GM19043 (cell line): ENCODE results near the gene RGS17.

ENCODE experiments used
- ATAC-seq: cut with Tn5 transposase; IDR thresholded peaks from one replicate; pipeline ENCODE4 v1.9.1; 2021; ENCODE audit warnings: low read depth; ENCODE audit not compliant: unreplicated experiment

RGS17 gene

DNA sequence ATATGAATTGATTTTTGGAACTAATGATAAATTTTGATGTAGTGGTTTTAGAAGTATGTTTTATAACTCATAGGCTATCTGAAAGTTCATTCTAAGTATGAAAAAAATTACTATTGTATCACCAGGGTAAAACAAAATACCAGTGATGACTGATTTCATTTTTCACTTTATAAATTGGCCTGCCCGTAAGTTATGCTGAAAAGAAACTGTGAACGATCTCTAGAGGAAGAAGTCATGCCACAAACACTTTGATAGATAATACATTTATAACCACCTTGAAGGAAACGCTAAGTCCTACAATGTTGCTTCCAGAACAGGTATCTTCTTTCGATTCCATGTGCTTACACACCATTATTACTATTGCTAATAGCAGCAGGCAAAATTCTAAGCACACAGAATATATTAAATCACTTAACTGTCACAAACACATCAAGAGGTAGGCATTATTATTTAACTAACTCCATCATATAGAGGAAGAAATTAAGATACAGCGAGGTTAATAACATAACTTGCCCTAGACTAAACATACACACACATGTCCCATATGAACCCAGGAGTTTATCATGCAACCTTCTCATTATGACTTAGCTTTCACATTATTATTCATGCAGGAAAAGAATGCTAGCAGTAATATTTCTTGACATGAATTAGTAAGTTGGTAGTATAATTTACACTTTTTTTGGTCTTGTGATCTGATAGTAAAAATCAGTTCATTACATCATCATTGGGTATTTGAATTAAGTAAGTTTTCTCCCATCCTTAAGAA lies 44.7 kb downstream of the RGS17 start:
- no peak for ATAC-seq

DNA sequence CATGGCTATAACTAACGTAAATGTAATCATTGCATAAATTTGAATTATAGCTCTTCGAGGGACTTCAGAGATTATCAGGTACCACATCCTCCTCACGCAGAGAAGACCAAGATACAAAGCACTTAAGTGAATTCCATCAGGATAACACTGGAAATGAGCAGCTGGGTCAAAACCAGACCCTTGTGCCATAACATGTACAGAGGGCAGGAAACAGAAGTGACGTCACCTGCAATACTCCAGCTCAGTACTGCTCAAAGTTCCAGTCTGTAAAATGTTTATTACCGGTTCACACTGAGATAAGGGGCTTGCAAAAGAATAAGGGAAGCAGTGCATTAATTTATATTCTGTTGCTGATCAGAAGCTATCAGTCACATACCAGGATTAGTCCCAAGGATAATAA lies 45.8 kb downstream of the RGS17 start:
- no peak for ATAC-seq

DNA sequence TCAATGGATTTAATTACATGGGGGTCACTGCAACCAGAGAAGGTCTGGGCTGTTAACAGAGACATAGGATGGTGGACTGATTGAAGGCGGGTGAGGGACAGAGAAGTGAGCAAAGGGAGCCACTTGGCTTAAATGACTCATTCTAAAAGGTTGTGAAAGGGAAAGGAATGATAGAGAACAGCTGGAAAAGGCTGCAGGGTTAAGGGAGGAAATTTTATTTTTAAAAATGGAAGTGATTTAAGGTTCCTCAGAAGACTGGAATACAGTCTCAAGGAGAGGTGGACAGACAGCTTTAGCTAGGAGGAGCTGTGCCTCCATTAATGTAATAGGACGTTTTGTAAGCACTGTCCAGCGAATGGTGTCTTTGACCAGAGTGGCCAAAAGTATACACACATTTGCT lies 46.7 kb downstream of the RGS17 start:
- ATAC-seq, result no peak

DNA sequence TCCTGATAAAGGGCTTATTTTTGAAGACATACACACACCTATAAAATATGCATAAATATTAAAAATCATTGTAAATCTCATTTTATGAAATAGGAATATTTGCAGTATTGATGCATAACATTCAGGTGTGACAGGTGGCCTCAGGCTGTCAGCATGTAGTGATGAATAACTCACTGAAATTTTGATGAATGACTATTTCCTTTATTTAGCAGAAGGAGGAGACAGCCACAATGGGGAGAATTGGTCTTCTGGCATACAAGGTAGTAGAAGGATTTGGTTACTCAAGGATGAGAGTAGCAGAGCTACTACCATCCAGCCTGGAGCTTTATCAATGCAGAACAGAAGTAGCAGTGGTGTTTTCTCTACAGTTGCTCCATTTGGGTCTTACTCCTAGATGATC lies 47.2 kb downstream of the RGS17 start:
- ATAC-seq, result no peak

DNA sequence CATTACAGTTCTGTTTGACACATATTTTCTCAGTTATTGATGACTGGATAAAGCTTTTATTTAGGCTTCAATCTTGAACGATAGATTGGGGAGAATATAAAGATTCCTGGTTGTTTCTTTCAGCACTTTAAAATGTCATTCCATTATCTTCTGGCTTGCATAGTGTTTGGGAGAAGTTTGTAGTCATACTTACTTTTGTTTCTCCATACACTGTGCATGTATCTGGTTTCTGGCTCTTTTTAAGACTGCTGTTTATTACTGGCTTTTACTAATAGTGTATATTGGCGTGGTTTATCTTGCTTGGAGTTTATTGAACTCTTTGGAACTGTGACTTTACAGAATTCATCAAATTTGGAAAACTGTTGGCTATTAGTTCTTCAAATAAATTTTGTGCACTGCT lies 49.2 kb downstream of the RGS17 start:
- ATAC-seq, result no peak

DNA sequence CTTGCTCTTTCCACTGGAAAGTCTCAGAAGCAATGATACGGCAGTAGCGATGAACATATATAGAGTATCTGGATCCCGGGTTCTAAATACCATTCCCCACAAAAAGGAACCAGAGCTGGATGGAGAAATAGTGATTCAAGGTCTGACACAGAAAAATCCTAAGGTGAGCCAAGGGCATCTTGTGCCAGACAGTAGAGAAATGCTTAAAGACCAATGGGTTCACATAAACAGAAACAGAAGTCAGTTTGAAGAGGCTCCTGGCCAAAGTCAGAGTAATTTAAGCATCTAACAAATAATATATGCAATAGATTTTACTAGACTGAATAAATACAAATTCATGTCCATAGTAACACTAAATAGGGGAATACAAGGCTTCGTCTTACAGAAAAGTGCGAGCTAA lies 54.7 kb downstream of the RGS17 start:
- ATAC-seq, result no peak

DNA sequence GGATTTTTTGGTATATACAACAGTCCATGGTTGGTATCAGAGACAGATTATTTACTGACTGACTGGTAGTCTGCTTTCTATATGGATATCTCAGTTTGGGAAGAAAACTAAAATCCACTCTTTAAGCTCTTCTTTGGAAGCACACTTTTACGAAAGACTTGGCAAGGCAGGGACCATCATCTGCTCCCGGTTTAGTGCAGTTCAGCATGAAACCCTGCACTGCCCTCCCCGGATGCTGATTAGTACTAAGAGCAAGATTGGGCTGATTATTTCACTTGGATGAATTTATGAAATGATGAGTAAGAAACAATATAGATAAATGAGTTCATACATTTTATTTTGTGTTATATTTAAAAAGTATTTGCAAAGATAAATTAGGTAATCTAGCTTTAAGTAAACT lies 56.3 kb downstream of the RGS17 start:
- ATAC-seq, result no peak

DNA sequence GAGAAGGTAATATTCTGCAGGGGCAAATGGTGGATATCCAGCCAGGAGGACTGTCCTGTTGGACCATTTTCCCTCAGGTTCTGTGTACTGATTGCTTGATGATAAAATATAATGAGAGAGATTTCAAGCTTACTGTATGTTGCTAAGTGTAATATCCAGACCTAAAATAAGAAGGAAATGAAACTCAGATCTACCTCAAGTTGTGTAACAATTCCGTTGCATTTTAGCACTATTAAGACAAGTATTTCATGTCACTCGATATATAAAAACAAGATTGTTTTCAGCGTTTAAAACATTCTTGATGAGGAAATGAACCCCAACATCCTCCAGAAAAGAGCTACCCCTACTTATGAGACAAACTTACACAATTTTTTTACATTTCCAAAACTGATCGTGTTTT lies 57.2 kb downstream of the RGS17 start:
- ATAC-seq, result no peak

DNA sequence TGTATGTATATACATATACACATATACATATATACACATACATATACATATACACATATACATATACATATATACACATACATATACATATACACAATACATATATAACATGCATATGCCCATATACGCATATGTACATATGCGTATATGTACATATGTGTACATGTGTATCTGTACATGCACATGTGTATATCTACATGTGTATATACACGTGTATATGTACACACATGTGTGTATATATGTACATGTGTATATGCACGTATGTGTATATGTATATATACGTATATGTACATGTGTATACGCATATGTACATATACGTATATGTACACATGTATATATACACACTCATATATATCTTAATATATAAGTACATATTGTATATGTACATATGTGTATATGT lies 60.3 kb downstream of the RGS17 start:
- ATAC-seq, result no peak

DNA sequence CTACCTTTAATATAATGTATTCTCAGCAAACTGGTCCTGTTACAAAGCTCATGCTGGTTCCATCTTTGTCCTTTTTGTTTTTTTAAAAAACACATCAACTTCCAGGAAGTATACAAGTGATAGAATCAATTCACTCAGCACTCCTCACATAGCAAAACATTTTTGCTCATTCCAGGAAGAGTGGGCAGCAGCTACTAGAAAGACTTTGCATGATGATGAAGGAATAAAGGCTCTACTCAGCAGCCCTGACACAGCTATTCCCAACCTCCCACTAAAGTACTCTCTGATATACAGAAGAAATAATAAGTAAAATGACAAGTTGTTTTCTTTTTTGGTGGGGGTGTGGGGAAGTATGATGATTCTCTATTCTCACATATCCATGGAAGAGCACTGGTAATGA lies 61.2 kb downstream of the RGS17 start:
- no peak for ATAC-seq

DNA sequence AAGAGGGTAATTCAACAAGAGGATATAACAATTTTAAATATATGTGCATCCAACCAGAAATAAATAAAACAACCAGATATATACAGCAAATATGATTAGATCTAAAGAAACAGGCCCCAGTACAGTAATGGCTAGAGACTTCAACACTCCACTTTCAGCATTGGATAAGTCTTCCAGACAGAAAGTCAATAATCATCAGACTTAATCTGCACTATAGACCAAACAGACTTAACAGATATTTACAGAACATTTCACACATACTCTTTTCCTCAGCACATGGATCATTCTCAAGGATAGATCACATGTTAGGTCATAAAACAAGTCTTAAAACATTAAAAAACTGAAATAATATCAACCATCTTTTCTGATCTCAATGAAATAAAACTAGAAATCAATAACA lies 65.9 kb downstream of the RGS17 start:
- ATAC-seq, result no peak

DNA sequence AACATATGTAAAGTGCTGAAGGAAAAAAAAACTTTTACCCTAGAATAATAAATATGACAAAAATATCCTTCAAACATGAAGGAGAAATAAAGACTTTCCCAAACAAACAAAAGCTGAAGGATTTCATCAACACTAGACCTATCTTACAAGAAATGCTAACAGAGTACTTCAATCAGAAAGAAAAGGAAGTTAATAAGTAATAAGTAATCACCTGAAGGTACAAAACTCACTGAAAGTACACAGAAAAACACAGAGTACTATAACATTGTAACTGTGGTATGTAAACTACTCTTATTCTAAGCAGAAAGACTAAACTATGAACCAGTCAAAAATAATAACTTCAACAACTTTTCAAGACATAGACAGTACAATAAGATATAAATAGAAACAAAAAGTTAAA lies 67.1 kb downstream of the RGS17 start:
- no peak for ATAC-seq

DNA sequence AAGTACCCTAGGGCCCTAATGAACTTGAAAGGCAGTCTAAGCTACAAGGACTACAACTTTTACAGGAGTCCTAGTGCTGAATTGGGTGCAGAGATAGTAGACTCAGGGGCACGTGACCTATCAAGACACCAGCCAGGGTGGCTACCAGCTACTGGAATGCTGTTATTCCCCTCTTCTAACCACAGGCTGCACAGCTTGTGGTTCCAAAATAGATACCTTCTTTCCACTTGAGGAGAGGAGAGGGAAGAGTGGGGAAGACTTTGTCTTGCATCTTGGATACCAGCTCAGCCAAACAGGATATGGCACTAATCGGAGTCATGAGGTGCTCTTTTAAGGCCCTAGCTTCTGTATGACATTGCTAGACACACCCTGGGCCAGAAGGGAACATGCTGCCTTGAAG lies 68.6 kb downstream of the RGS17 start:
- no peak for ATAC-seq

DNA sequence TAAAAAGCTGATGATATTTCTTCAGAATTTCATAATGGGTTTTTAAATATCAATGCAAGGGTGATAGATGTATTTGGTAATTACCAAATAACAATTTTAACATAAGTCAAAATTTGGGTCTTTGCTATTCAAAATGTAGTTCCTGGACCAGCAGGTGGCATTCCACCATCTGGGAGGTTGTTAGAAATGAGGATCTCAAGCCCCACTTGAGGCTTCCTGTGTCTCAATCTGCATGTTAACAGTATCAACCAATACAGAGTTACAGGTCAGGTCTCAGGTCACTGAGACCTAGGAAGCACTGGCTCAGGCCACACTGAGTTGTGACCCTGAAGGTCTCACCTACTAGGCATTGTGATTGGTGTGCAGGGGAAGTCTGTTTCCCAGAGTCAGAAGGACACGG lies 71.3 kb downstream of the RGS17 start:
- peak; percentile 62 for ATAC-seq

DNA sequence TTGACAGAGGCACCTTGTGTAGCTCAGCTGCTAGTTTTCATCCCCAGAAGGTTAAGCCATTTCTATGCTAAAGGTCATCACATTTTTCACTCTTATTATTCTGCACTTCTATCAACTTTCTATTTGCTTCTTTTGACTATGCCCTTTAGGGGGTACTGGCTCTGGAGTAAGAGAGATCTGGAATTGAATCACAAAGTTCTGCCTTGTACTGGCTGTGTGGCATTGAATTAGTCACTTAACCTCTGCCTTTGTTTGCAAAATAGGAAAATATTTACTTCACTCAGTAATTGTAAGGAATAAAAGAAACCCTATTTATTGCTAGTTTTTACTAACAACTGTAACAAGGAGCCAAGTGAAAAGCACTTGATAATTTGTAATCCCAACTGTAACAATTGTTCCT lies 71.8 kb downstream of the RGS17 start:
- no peak for ATAC-seq

DNA sequence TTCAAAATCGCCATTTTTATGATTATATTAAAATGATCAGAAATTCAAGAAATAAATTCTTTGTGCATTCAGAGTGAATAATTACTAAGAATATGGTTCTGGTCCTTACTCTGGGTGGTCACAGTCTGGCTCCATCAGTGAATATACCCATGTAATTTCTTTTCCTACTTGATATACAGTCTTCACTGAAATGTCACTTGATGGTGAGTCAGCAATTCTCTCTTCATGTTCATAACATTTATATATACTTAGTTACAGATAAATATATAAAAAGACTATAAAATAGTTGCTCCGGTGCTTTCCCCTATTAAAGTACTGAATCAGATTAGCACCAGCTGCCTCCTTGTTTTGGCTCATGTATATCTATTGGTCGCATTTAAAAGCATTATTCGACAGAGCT lies 72.2 kb downstream of the RGS17 start:
- no peak for ATAC-seq

DNA sequence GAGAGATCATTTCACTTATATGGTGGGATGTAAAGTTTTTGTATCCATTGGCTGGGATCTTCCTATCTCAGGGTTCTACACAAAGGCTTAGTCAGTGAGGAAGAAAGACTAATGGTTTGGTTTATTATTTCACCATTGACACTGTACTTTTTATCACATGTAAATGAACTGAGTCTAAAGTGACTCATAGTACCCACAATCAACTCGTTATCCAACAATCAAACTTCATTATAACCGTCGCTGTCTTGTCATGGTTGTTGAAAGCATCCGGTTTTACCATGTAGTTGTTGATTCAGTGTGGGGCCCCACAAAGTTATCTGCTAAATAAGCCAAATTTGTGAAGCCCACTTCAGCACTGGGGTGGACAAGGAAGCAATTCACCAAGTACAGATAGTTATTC lies 72.8 kb downstream of the RGS17 start:
- no peak for ATAC-seq

DNA sequence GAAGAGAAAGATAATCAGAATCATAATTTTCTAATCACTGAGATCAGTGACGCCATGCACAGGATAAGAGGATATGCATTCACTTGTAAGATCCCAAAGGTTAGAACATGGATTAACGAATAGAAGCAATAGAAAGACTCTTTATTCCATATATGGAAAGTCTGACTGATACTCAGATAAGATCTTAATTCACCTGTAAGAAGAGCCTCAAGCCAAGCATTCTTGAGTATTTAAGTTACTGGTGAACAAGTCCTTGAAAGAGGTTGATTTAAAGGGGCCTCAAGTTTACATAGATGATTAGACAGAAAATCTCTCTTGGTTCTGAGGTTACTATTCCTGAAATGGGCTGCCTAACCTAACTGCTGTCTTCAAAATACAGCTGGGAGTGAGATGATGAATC lies 74.8 kb downstream of the RGS17 start:
- ATAC-seq, result no peak

DNA sequence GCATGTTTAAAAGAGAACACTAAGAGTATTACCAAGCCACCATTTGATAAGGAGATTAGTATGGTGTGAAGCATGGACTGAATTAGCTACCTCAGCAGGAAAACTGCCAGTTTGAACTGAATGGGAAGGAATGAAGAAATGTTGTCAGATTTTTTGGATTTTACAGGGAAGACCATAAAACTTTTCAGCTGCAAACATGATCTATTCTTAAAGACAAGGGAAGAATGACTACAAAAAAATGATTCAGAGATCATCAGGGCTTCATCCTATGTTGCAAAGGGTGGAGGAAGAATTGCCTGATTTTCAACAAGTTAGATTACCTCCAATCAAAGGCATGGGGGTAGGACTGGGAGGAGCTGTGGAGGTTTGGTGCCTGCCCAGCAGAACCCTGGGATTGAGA lies 79.3 kb downstream of the RGS17 start:
- ATAC-seq, result no peak

DNA sequence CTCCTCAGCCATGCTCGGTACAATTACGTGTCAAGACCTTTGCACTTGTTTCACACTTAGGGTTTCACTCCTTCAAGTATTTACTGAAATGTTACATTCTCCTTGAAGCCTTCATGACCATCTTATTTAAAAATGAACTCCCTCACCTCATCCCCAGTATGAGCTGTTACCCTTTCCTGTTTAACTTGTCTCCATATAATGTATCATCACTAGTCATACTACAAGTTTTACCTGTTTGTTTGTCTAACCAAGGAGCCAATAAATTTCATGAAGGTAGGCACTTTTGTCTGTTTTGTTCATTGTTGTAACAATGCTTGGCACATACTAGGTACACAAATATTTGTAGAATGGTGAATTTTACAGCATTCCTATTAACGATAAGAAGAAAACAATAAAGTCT lies 82.5 kb downstream of the RGS17 start:
- ATAC-seq, result no peak

DNA sequence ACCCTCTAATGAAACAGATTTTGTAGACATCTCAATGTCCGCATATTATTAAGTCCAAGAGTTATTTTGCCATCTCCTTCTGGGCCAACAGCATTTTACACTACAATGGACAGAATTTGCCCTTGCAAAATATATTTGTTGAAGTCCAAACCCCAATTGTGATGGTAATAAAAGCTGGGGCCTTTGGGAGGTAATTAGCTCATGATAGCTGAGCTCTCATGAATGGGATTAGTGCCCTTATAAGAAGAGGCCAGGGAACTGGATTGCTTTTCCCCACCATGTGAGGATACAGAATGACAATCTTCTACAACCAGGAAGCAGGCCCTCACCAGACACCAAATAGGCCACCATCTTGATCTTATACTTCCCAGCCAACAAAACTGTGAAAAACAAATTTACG lies 83.7 kb downstream of the RGS17 start:
- no peak for ATAC-seq

DNA sequence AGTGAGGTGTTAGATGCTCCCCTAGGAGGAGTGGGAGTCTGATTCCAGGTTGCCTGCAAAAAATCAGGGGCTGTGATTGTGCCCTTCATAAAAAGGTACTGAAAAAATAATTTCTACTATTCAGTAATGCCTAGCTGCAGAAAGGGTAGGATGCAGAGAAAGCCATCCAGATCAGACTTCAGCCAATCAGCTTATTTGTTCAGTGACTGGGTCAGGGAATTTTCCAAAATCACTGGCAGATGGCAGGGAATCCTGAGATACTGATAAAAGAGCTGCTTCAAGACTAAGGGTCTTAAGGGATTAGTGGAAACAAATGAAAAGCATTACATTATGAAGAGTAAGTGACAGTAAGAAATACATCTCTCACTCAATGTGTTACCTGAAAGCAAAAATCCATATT lies 85.8 kb downstream of the RGS17 start:
- no peak for ATAC-seq

DNA sequence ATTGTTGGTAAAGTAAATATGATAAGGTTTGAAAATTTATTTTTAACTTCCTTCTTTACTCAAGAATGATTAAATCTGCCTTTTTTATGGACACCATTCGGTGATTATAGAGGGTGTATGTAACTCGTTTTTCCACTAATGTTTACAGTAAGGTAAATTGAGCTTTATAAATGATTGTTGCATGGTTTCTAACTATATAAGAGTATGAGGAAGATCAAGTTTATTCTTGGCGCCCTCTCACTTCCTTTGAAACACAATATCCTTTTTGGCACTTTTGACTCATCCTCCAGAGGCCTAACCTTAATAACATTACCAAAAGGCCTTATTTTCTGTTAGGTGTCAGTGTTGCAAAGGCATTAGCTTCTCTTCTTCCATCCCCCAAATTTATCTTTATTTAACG lies 86.8 kb downstream of the RGS17 start:
- no peak for ATAC-seq
